GOT3 (cell line): ENCODE measurements around the gene TPM1.

Source experiments
- DNase-seq: peaks from one replicate; lab custom pipeline; 2025; ENCODE audit warnings: mixed read lengths; lab: John Stamatoyannopoulos, UW

Gene TPM1

DNA sequence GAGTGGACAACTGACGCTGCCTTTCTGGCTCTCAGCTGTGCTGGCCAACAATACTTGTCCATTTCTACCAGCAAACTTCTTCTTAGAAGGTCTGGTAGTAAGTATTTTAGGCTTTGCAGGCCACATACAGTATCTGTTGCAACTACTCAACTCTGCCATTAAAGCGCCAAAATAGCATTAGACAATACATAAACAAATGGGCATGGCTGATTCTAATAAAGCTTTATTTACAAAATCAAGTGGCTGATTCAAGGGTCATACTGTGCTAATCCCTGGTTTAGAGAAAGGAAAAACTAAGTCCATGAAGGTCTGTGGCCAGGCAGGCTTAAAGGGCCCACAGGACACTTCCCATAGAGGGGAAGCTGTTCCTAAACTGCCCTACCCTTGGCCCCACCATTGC is 26.3 kb upstream of the TPM1 start:
- DNase-seq, result no peak

DNA sequence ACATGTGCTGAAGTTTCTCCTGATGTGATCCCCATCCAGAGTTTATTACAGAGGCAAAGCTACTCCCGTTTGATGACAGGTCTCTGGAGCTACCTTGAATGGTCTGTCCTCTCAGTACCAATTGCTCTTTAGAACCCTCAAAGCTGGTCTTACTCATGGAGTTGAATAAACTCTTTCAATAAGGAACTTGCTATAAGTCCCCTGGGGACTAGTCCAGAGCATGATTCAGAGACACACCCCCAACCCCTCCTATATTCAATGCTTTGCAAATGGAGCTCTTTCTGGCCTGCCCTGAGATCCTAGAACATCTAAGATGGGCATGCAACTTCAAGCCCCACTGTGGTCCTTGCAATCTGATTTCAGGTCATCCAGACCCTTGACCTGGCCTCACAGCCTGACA is 23.9 kb upstream of the TPM1 start:
- no peak for DNase-seq

DNA sequence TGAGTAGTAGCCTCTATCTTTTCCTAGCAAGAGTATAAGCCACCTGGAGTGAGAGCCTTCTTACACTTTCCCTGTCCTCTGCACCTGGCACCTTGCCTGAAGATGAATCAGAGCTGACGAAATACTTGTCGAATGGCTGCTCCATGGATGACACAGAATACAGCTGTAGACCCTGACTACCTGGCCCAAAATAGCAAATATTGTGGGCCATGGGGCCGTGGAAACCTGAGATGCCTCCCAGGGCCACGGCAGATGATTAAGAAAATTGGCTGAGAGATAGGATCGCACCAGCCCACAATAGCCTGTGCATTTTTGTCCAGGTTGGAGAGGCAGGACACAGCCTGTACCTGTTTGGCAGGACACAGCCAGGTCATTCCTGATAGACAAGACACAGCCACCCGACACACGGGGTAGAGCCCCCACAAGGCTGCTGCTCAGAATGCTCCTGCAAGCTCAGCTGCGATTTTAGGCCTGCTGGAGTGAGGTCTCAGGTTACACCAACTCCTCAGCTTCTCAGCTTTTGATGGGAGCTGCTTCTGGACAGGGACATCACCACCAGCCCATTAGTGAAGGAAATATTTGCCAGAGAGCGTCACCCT is 22.9 kb upstream of the TPM1 start:
- no peak for DNase-seq

- no peak for DNase-seq
Measured at GRCh38 chr15:63020128-63020527, 22.4 kb upstream of the TPM1 start.

GRCh38 chr15:63020759-63021430 is 21.7 kb upstream of the TPM1 start:
- DNase-seq, result no peak

GRCh38 chr15:63022181-63022580 is 20.4 kb upstream of the TPM1 start:
- DNase-seq, result no peak

- DNase-seq, result no peak
Measured at GRCh38 chr15:63022663-63023062, 19.9 kb upstream of the TPM1 start.

GRCh38 chr15:63023351-63023945 is 19.1 kb upstream of the TPM1 start:
- DNase-seq, result no peak

- DNase-seq, result no peak
Measured at GRCh38 chr15:63025460-63025859, 17.1 kb upstream of the TPM1 start.

DNA sequence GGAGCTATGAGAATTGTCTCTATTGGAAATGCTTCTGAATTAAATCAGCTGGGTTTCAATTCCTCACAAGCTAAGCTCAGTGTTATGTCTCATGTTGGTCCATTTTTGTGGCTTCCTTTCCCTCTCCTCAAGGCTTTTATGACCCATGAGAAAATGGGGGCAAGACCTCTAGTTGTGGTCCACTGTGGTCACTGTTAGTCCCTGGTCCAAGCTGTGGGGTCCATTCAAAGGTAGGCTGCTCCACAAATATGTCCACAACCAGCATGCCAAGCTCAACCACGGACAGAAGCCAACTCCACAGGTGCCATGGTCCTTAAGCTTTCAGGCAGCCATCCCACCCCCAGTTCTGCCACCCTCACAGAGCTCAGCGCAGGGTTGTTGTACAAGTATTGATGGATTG is 14.9 kb upstream of the TPM1 start:
- DNase-seq, result no peak

DNA sequence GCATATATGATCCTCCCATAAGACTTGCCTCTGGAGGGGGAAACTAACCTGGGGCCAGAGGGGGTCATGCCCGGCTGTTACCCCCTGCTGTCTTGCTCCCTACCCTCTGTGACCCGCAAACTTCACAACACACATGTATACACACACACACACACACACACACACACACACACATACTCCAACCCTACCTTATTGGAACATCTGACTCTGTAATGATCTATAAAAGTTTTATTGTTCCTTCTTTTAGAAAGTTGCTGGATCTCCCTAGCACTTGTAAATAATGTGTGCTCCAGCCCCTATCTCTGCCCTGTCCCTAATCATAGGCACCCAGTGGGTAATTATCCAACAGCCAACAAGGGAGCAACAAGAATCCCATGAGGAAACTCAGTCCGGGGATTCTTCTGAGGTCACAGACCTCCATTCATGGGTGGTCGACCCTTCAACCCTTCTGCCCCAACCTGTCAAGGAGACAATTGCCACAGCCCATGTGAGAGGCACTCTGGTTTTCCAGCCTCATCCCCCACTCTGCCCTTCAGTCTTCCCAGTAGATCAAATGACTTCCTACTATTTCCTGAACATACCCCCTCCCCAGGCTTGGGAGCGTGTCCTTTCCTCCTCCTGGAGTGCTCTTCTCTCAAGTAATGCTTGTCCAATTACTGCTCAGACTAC is 14.0 kb upstream of the TPM1 start:
- no peak for DNase-seq

DNA sequence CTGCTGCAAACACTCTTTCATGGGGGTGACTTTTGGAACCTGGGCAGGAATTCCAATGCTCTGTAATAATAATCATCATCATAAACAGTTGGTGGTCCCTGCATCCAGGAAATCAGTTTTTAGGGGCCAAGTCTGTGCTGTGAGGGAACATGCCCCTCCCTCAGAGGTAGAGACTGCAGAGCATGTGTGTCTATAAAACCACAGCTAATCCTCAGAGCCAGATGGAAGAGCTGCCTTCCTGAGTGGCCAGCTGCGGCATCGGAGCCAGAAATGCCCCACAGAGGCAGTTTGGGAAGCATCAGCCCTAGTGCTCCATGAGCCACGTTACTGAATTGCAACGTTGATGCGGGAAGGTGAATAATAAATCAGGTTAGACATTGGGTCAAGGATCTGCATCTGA is 12.9 kb upstream of the TPM1 start:
- DNase-seq, result no peak

- no peak for DNase-seq
Measured at GRCh38 chr15:63030101-63030551, 12.4 kb upstream of the TPM1 start.

DNA sequence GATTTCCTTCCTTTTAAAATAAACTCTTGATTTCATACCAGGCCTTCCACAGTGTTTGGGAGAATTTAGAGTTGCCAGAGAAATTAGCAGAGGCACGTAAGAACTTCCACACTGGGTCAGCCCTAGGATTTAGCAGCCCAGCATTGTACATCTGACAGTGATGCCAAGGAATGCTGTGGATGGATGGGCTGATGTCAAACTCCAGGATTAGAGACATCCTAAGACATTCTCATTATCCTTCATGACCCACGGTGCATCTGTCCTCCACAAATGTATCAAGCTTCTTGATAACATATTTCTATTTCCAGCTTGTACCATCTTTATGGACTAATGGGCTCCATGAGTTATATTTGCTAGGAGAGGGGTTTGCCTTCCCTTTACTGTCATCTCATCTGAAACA is 8.0 kb upstream of the TPM1 start:
- DNase-seq, result no peak

- DNase-seq, result no peak
Measured at GRCh38 chr15:63035253-63035652, 7.3 kb upstream of the TPM1 start.

- DNase-seq, result no peak
Measured at GRCh38 chr15:63035977-63036376, 6.6 kb upstream of the TPM1 start.

DNA sequence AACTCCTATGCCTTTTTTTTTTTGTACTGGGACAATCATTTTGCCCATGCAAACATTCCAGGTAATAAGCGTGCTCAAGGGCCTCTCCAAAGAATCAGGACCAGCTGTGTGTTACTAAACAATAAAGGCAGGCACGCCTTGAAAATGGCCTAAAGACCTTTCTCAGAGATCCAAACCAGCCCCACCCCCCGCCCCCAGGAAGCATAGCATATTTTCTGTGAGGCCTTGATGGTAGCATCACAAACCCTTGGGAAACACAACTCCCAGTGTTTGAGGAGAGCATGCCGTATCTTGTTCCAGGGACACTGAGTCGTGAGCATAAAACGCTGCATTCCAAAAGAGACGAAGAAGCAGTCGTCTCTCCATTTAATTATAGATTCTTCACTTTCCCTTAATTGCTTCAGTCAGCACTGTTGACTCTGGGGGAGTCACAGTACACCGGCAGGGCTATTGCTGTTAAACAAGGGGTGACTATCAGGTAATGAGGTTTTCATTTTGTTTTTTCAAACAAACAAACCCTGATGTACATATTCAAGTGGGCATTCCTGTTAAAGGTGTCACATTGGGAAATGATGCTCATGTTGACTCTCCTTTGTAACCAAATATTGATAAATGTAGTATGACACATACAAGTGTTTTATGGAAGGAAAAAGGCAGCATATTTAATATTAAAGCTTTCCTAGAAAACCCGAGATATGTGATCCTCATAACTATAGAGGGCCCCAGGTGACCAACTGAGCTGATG is 4.4 kb upstream of the TPM1 start:
- no peak for DNase-seq

GRCh38 chr15:63038926-63039673 is 3.4 kb upstream of the TPM1 start:
- no peak for DNase-seq

- no peak for DNase-seq
Measured at GRCh38 chr15:63039811-63040210, 2.7 kb upstream of the TPM1 start.

GRCh38 chr15:63040509-63040908 is 2.0 kb upstream of the TPM1 start:
- no peak for DNase-seq

GRCh38 chr15:63040954-63041353 is 1.6 kb upstream of the TPM1 start:
- DNase-seq, result no peak
